Activated CD8-positive, alpha-beta T cell treated with anti-CD3 and anti-CD28 coated beads for 36 hours (primary cell): ENCODE data around the gene SOX5. TPM values are rescaled to one million over a fixed set of nuclear protein-coding genes. Genes with fewer than 3 reads are reported as not detected.

Source experiments
- ATAC-seq: fragments of 200-7000 bp; cut with Tn5 transposase; one replicate; pipeline ENCODE4 v1.10.0; 2021; ENCODE audit warnings: mild to moderate bottlenecking, moderate library complexity
- CTCF ChIA-PET: fragments of 350-600 bp; sonication (Branson Sonifier 250); formaldehyde crosslinking; loops from one replicate; lab custom pipeline; 2021; ENCODE audit warnings: antibody characterized with exemption; lab: Charles Lee
- POLR2A ChIA-PET: fragments of 350-600 bp; sonication (Branson Sonifier 250); formaldehyde crosslinking; loops from one replicate; lab custom pipeline; 2021; ENCODE audit warnings: antibody characterized with exemption; lab: Charles Lee
- DNase-seq: peaks from one replicate; pipeline ENCODE4 v3.0.0-alpha.2; 2020
- H3K27ac Mint-ChIP-seq: one replicate; pipeline ENCODE4 v1.8.0; 2021; ENCODE audit warnings: mild to moderate bottlenecking, mixed read lengths
- H3K27me3 Mint-ChIP-seq: one replicate; pipeline ENCODE4 v1.8.0; 2021; ENCODE audit warnings: mixed read lengths
- H3K36me3 Mint-ChIP-seq: one replicate; pipeline ENCODE4 v1.8.0; 2021; ENCODE audit warnings: low read depth, mixed read lengths
- H3K4me1 Mint-ChIP-seq: one replicate; pipeline ENCODE4 v1.8.0; 2021; ENCODE audit warnings: low read depth, mixed read lengths
- H3K4me3 Mint-ChIP-seq: one replicate; pipeline ENCODE4 v1.8.0; 2021; ENCODE audit warnings: mild to moderate bottlenecking, moderate library complexity, mixed read lengths
- H3K9me3 Mint-ChIP-seq: one replicate; pipeline ENCODE4 v1.8.0; 2021; ENCODE audit warnings: mixed read lengths
- intact Hi-C: fragments of 100-400 bp; cut with micrococcal nuclease; formaldehyde crosslinking; loops from one replicate; pipeline ENCODE4 v1.10.0; 2022
- total RNA-seq, 2 experiments: library from RNA; stranded (reverse); gene quantifications; one replicate each; pipeline ENCODE4 v1.2.3, GENCODE V29; 2021
- TF ChIP-seq, protein P1 (sequence below): fragments of 200-600 bp; IDR thresholded peaks from one replicate; pipeline ENCODE4 v1.8.0; 2022; ENCODE audit warnings: antibody characterized with exemption, mild to moderate bottlenecking

SOX5 gene
- total RNA-seq, 2 experiments from 2014 or later: not detected

DNA sequence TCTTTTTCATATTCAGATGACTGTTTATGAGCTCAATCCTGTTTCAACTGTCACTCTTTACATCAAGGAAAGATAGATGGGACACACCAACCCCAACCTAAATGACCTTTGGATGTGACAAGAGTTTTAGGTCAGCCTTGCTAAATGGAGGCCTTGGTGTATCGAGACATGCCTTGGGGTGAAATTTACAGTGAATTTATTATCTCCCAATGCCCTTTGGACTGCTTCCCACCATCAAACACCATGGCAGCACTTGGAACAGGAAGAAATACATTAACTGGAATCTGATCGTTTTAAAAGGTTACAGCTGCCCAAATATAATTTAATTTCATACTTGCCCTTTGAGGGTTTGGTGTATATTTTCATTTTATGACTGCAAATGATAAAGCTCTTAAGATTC, 327.6 kb downstream of the SOX5 start:
- CTCF ChIA-PET: no interaction called here
- DNase-seq (no peak), ATAC-seq (no peak)
- no peak overlapping the region for H3K27ac Mint-ChIP-seq
- H3K4me3 Mint-ChIP-seq: no peak overlapping the region
- H3K9me3 Mint-ChIP-seq: no peaks in the 10 kb centered on the region
- POLR2A ChIA-PET: no interaction called here
- H3K36me3 Mint-ChIP-seq: no peaks in the 10 kb centered on the region
- TF ChIP-seq, protein P1, sequence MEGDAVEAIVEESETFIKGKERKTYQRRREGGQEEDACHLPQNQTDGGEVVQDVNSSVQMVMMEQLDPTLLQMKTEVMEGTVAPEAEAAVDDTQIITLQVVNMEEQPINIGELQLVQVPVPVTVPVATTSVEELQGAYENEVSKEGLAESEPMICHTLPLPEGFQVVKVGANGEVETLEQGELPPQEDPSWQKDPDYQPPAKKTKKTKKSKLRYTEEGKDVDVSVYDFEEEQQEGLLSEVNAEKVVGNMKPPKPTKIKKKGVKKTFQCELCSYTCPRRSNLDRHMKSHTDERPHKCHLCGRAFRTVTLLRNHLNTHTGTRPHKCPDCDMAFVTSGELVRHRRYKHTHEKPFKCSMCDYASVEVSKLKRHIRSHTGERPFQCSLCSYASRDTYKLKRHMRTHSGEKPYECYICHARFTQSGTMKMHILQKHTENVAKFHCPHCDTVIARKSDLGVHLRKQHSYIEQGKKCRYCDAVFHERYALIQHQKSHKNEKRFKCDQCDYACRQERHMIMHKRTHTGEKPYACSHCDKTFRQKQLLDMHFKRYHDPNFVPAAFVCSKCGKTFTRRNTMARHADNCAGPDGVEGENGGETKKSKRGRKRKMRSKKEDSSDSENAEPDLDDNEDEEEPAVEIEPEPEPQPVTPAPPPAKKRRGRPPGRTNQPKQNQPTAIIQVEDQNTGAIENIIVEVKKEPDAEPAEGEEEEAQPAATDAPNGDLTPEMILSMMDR: no peak
- H3K27me3 Mint-ChIP-seq: no peaks in the 10 kb centered on the region
- intact Hi-C loops: no loop called here
- H3K4me1 Mint-ChIP-seq: no peaks in the 10 kb centered on the region

DNA sequence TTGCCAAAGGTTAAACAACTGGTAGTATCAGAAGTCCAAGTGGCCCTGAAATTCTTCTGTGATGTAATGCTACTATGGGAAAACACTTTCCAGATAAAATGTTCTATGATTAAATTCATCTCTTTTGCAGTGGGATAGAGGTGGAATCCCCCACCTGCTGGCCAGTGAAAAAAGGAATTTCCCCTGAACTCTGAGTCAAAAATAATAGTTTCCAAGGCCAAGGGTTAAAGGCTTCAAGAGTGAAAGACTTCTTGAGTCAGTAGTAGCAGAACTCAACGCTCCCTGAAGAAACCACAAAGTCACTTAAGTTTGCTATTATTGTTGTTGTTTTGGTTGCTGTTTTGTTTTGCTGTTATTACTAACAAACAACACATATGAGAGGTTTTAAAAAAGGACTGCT, 330.8 kb downstream of the SOX5 start:
- Mint-ChIP-seq H3K27ac (no peak overlapping the region), H3K4me3 (no peak overlapping the region), H3K36me3 (no peaks in the 10 kb centered on the region), H3K27me3 (no peaks in the 10 kb centered on the region), H3K4me1 (no peaks in the 10 kb centered on the region), H3K9me3 (peaks cover 2% of the 10 kb centered on the region)
- ATAC-seq (no peak), DNase-seq (no peak)
- TF ChIP-seq, protein P1: no peak
- ChIA-PET POLR2A (no interaction called here), CTCF (no interaction called here)
- intact Hi-C loops: no loop called here

DNA sequence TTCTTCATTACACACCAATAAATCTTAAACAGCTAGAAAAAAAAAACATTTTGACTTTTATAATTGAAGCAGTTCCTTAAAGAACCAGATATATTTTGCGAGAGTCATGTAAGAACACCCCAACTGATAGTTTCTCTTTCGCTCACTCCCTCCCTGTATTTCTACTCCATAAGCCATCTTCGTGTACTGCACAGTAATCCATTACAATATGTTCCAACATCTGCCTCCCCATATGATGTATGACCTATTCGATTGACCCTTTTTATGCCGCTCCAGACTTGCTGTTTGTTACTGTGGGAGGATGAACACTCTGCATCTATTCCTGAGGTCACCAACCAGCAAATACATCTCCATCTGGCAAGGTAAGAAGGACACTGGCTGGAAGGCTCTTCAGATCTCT, 331.7 kb downstream of the SOX5 start:
- intact Hi-C loops: no loop called here
- ChIA-PET CTCF (no interaction called here), POLR2A (interaction anchor here (0.5 kb wide), 1 partner anchor 479 kb away, joined by 3 read pairs; no protein-coding TSS in a partner anchor)
- no peak overlapping the region for H3K27ac Mint-ChIP-seq
- peaks cover 2% of the 10 kb centered on the region for H3K9me3 Mint-ChIP-seq
- no peak for ATAC-seq
- no peak overlapping the region for H3K4me3 Mint-ChIP-seq
- H3K4me1 Mint-ChIP-seq: no peaks in the 10 kb centered on the region
- TF ChIP-seq, protein P1: no peak
- H3K36me3 Mint-ChIP-seq: no peaks in the 10 kb centered on the region
- DNase-seq: no peak
- no peaks in the 10 kb centered on the region for H3K27me3 Mint-ChIP-seq

DNA sequence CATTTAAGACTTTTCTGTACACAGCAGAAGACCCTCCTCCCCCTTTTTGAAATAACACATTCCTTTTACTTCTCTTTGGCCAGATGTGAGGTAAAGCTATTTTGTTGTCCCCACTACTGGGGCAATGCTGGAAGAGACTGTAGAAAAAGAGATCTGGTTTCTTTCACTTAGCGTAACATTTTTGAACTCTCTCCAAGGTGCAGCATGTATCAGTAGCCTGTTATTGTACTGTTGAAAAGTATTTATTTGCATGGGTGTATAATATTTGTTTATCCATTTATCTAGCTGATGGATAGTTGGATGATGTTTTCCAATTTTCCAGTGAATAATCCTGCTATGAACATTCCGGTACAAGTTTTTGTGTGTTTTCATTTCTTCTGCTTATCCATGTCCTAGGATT, 335.2 kb downstream of the SOX5 start:
- Mint-ChIP-seq H3K4me1 (no peaks in the 10 kb centered on the region), H3K9me3 (peaks cover 4% of the 10 kb centered on the region), H3K36me3 (no peaks in the 10 kb centered on the region), H3K27ac (no peak overlapping the region), H3K4me3 (no peak overlapping the region), H3K27me3 (no peaks in the 10 kb centered on the region)
- DNase-seq (no peak), ATAC-seq (no peak)
- POLR2A ChIA-PET: no interaction called here
- CTCF ChIA-PET: no interaction called here
- intact Hi-C loops: no loop called here
- TF ChIP-seq, protein P1: no peak

DNA sequence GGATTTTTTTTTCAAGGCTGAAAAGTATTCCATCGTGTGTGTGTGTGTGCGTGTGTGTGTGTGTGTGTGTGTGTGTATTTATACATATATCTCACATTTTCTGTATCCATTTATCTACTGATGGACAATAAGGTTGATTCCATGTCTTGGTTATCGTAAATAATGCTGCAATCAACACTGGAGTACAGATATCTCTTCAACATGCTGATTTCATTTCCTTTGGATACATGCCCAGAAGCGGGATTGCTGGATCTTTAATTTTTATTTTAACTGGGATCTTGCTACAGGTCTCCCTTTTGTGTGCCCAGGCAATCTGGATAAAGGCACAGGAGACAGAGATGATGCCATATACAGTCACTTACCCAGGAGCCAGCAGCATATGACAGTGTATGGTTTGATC, 338.1 kb downstream of the SOX5 start:
- Mint-ChIP-seq H3K27me3 (no peaks in the 10 kb centered on the region), H3K4me1 (no peaks in the 10 kb centered on the region), H3K9me3 (peaks cover 4% of the 10 kb centered on the region), H3K27ac (no peak overlapping the region), H3K36me3 (no peaks in the 10 kb centered on the region), H3K4me3 (no peak overlapping the region)
- TF ChIP-seq, protein P1: no peak
- intact Hi-C loops: no loop called here
- CTCF ChIA-PET: no interaction called here
- ATAC-seq: no peak
- no peak for DNase-seq
- POLR2A ChIA-PET: no interaction called here
